ENCODE results near the gene RCCD1.

DNA sequence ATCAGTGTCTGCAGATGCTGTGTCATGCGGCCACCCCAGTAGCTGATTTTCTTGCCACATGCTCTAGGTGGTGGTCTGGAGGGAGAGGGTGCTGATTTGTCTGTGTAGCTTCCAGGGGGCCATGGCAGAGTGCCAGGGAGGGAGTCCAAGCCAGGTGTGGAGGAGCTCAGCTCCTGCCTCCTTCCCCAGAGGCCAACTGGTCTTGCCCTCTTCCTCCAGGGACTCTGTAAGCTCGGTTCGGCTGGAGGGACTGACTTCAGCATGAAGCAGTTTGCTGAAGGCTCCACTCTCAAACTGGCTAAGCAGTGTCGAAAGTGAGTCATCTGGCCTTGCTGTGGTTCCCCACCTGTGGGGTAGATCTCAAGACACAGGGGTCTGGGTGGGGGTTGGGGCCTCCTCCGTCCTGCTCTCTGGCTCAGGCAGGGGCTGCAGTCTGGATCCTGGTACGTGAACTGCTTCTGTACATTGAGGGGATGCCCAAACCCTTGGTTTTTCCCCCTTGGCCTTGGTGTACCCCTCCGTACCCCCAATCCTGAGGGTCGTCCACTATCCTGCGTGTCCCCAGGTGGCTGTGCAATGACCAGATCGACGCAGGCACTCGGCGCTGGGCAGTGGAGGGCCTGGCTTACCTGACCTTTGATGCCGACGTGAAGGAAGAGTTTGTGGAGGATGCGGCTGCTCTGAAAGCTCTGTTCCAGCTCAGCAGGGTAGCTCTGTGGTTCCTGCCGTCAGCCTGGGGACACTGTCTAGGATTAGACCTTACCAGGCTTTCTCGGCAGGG, 6.9 kb upstream of the RCCD1 start:
- TF ChIP-seq TCF7L2 (IDR thresholded peaks at IDR 0.05; ENCODE audit: borderline replicate concordance, extremely low read depth, insufficient read depth, insufficient read length) (no peak), POLR2A (IDR thresholded peaks at IDR 0.05; ENCODE audit: borderline replicate concordance, extremely low read depth, insufficient read depth, insufficient read length) (no peak)
- TF ChIP-seq, protein P1, sequence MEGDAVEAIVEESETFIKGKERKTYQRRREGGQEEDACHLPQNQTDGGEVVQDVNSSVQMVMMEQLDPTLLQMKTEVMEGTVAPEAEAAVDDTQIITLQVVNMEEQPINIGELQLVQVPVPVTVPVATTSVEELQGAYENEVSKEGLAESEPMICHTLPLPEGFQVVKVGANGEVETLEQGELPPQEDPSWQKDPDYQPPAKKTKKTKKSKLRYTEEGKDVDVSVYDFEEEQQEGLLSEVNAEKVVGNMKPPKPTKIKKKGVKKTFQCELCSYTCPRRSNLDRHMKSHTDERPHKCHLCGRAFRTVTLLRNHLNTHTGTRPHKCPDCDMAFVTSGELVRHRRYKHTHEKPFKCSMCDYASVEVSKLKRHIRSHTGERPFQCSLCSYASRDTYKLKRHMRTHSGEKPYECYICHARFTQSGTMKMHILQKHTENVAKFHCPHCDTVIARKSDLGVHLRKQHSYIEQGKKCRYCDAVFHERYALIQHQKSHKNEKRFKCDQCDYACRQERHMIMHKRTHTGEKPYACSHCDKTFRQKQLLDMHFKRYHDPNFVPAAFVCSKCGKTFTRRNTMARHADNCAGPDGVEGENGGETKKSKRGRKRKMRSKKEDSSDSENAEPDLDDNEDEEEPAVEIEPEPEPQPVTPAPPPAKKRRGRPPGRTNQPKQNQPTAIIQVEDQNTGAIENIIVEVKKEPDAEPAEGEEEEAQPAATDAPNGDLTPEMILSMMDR (IDR thresholded peaks at IDR 0.05 in 2 of 3, conservative IDR thresholded peaks at IDR 0.05 in 1 of 3; ENCODE audit: borderline replicate concordance in 1 of 3, insufficient read depth in 1 of 3, low read depth in 2 of 3, low read length in 2 of 3), result no peak
